ENCODE measurements around the gene RAB11FIP5.

GRCh38 chr2:73104933-73105332 lies 7.8 kb downstream of the RAB11FIP5 start:
- TF ChIP-seq CTCF (conservative IDR thresholded peaks at IDR 0.05; ENCODE audit: low read depth in 2 of 2) = no peak
- no peak for TF ChIP-seq EZH2 (IDR thresholded peaks at IDR 0.05; ENCODE audit: low read depth, unreplicated experiment)
- no peak for TF ChIP-seq ZNF114 (CRISPR knock-in tag; IDR thresholded peaks at IDR 0.05)
- TF ChIP-seq CREB1 (CRISPR knock-in tag; IDR thresholded peaks at IDR 0.05; ENCODE audit: low read depth) = no peak
- TF ChIP-seq POLR2AphosphoS5 (IDR thresholded peaks at IDR 0.05; ENCODE audit: low read depth) = no peak
- no peak for TF ChIP-seq JUNB (IDR thresholded peaks at IDR 0.05; ENCODE audit: unreplicated experiment)
- TF ChIP-seq STAT1 (IDR thresholded peaks at IDR 0.05; ENCODE audit: unreplicated experiment) = no peak
- TF ChIP-seq EZH2phosphoT487 (IDR thresholded peaks at IDR 0.05; ENCODE audit: unreplicated experiment) = no peak
- TF ChIP-seq ZNF331 (CRISPR knock-in tag; IDR thresholded peaks at IDR 0.05; ENCODE audit: low read depth) = no peak
- TF ChIP-seq NANOG (IDR thresholded peaks at IDR 0.05; ENCODE audit: borderline replicate concordance) = no peak
- no peak for TF ChIP-seq REST (IDR thresholded peaks at IDR 0.05; ENCODE audit: unreplicated experiment)
